Esophagus (tissue), 2 donors: Measurements from ENCODE around the gene FOXO4. TPM values are rescaled to one million over a fixed set of nuclear protein-coding genes. Genes with fewer than 3 reads are reported as not detected.

Source experiments
- polyA plus RNA-seq, 2 donors: library from polyadenylated mRNA; stranded (reverse); fragments of 200-250 nt; gene quantifications; one replicate each; pipeline ENCODE4 v1.2.3, GENCODE V29; 2013
- donor health status: healthy with polysubstance abuse.
- donor health status: Bipolar disorder and iron deficiency.

Gene FOXO4
- polyA plus RNA-seq, 2 donors, result 8.4 to 13.0 TPM

Other genes with a start within 250 kb of the FOXO4 start
- gene TEX11, start 187.1 kb upstream of the FOXO4 start, polyA plus RNA-seq, result not detected
- gene SLC7A3, start 164.8 kb upstream of the FOXO4 start, polyA plus RNA-seq, result under 1 TPM in 1 of 2 donors, not detected in 1; 0.05 TPM
- 10 to 100 TPM; 18.9 to 29.4 TPM for gene SNX12, start 27.5 kb upstream of the FOXO4 start, polyA plus RNA-seq
- gene CXorf65, start 10.9 kb downstream of the FOXO4 start, polyA plus RNA-seq, result 1 to 10 TPM in 1 of 2 donors, under 1 TPM in 1; 0.34 to 3.9 TPM
- 10 to 100 TPM in 1 of 2 donors, 1 to 10 TPM in 1; 9.2 to 23.1 TPM for gene IL2RG, start 15.7 kb downstream of the FOXO4 start, polyA plus RNA-seq
- gene MED12, start 22.7 kb downstream of the FOXO4 start, polyA plus RNA-seq, result 10 to 100 TPM in 1 of 2 donors, 1 to 10 TPM in 1; 9.5 to 14.0 TPM
- gene NLGN3, start 49.0 kb downstream of the FOXO4 start, polyA plus RNA-seq, result under 1 TPM; 0.19 to 0.22 TPM
- gene GJB1, start 127.4 kb downstream of the FOXO4 start, polyA plus RNA-seq, result under 1 TPM; 0.04 to 0.16 TPM
- 1 to 10 TPM; 5.2 to 7.6 TPM for gene ZMYM3, start 158.3 kb downstream of the FOXO4 start, polyA plus RNA-seq
- 100 to 1,000 TPM in 1 of 2 donors, 10 to 100 TPM in 1; 66.8 to 106 TPM for gene NONO, start 187.8 kb downstream of the FOXO4 start, polyA plus RNA-seq
- gene ITGB1BP2, start 205.9 kb downstream of the FOXO4 start, polyA plus RNA-seq, result 1 to 10 TPM; 1.2 to 1.3 TPM